Suppressor macrophage (primary cell): ENCODE data around the gene DNAH3.
"Not testable (repeated sequence)": the region's sequence is repeated elsewhere in the genome, so short reads cannot be mapped to it uniquely, and the experiment has no call there.

ENCODE experiments used
- DNase-seq, 4 experiments: peaks; one replicate each; pipeline ENCODE4 v3.0.0-alpha.2; 2020 to 2022
- total RNA-seq, 17 experiments: gene quantifications; one replicate each; lab custom pipeline; 2026; ENCODE audit warnings: mixed read lengths in 6 of 17, inconsistent platforms in 3 of 17; lab: John Stamatoyannopoulos, UW

Gene DNAH3
- 0 to 11.0 (median 0.07) reads per million in 17 experiments for total RNA-seq

DNA sequence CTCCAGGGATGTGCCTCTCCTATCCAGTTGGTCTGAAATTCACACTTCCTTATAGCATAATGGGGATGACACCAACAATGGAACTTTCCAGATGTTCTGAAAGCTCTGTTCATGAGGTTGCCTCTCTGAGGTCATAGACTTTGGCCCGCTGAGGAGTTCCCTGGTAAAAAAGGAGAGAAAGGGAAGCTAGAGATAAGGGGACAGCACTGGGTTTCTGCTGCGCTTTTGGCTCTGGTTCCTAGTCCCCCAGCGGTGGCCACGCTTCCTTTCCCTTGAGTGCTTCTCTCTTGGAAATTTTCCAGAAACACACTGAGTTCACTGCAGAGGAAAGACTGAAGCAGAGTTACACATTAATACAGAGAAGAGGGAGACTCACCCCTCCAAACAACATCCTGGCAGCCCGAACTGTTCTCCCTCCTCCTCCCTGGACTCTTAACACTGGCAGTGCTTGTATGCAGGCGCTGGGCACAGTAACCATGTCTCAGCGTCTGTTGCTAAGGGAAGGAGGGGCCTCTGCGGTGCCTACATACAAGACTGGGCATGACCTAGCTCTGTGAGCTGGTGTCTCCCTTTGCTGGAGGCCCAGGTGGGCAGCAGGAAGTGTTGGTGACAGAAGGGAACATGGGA, at the start of gene DNAH3:
DNAH3 (minus strand) TSS at position 472 of the 627 bp plus-strand sequence. CDS start 527 bp downstream, outside the sequence.
- peak; percentile 37 to 62 (median 55) for DNase-seq

- DNase-seq: no peak
Measured at GRCh38 chr16:21199607-21200218, 49.1 kb upstream of the DNAH3 start.

- DNase-seq: no peak
Measured at GRCh38 chr16:21197621-21198020, 47.0 kb upstream of the DNAH3 start.

DNA sequence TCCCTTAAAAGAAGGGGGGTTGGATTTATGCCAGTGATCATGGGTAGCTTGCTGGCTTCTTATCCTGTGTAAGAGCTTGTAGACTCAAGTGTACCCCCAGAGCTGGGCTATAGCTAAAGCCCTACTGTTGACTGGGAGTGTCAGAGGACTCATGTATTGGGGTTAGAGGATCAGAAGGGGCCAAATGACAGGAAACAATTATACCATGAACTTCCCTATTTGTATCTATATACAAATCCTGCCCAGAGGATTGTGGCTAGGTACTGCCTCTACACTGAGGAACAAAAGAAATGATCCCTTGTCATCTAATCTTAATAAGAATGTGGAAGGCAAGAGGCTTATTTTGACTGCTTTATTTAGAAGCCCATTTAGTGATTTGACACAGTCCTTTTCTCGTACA, 46.5 kb upstream of the DNAH3 start:
- peak in 2 of 4 experiments; percentile 21 to 29 for DNase-seq

- DNase-seq: not testable (repeated sequence)
Measured at GRCh38 chr16:21195330-21195729, 44.7 kb upstream of the DNAH3 start.

DNA sequence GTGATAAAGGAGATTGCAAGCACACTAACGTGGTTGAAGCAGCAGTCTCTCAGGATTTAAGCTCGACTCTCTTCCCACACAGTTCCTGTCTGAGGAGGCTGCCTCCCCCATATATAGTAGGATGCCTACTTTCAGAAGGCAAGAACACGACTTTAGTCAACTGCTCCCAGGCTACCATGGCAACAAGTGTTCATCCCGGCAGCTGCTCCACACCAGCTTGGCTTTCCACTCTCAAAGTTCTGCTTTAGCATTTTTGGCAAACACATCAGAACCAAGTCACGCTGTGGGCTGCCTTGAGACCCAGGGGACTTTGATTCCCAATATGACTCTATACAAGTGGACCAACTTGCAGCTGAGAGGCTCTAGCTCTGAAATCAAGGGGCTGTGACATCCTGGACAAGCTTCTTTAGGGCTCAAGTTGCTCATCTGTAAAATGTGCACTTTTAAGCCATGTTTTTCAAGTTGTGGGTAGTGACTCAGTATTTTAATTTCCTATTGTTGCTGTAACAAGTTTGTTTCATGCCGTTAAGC, 44.2 kb upstream of the DNAH3 start:
- peak in 1 of 4 experiments; percentile 8 for DNase-seq

DNA sequence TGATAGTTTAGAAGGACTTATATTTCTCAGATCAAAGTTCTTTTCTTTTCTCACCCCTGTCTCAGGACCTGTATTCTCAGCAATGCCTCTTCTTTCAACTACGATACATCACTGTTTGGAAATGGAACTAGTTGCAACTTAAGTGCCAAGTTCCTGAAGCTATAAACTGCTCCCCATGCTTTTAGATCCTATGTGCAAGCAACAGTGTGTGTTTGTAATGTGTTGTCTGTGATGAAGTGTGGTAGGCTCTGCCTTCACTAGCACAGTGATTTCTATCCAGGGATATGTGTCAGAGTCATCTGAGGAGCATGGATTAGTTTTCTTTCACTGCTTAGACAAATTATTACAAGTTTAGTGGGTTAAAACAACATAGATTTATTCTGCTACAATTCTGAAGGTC, 42.3 kb upstream of the DNAH3 start:
- DNase-seq: no peak

- no peak for DNase-seq
Measured at GRCh38 chr16:21190599-21190998, 40.0 kb upstream of the DNAH3 start.

- no peak for DNase-seq
Measured at GRCh38 chr16:21190013-21190412, 39.4 kb upstream of the DNAH3 start.

- DNase-seq: no peak
Measured at GRCh38 chr16:21189311-21189710, 38.7 kb upstream of the DNAH3 start.

- DNase-seq: no peak
Measured at GRCh38 chr16:21186326-21186691, 35.7 kb upstream of the DNAH3 start.

- no peak for DNase-seq
Measured at GRCh38 chr16:21185659-21186325, 35.1 kb upstream of the DNAH3 start.

DNA sequence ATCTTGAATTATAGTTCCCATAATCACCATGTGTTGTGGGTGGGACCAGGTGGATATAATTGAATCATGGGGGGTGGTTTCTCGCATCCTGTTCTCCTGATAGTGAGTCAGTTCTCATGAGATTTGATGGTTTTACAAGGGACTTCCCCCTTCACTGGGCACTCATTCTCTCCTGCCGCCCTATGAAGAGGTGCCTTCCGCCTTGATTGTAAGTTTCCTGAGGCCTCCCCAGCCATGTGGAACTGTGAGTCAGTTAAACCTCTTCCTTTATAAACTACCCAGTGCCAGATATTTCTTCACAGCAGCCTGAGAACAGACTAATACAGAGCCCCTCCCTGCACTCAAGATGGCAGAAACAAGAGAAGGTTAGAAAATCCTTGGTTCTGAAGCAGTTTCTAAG, 34.2 kb upstream of the DNAH3 start:
- peak in 2 of 4 experiments; percentile 8 to 9 for DNase-seq

DNA sequence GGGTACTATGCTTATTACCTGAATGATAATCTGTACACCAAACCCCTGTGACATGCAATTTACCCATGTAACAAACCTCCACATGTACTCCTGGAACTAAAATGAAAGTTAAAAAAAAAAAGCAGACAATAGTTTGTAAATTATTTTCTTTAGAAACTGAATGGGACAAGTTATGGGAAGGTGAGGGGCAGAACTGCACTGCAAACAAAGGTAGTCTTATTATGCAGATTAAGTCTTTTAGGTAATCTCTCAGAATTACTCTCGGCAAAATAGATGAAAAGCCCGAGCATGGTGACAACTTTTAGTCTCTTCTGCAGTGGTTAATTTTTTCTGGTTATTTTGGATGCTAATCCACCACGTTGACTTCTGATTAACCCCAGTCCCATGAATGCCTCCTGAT, 33.3 kb upstream of the DNAH3 start:
- no peak for DNase-seq

DNA sequence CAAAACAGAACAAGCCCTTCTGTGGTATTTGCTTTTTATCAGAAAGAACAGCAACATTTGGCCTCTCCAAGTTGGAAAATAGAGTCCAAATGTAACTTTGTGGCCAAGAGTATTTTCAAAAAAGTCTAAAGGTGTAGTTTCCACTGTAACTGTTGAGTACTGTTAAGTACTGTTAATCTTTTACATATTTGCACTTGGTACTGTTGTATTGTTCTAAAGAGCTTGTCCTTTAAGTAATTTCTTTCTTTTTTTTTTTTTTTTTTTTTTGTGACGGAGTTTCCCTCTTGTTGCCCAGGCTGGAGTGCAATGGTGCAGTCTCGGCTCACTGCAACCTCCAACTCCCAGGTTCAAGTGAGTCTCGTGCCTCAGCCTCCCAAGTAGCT, 29.3 kb upstream of the DNAH3 start:
- no peak for DNase-seq

DNA sequence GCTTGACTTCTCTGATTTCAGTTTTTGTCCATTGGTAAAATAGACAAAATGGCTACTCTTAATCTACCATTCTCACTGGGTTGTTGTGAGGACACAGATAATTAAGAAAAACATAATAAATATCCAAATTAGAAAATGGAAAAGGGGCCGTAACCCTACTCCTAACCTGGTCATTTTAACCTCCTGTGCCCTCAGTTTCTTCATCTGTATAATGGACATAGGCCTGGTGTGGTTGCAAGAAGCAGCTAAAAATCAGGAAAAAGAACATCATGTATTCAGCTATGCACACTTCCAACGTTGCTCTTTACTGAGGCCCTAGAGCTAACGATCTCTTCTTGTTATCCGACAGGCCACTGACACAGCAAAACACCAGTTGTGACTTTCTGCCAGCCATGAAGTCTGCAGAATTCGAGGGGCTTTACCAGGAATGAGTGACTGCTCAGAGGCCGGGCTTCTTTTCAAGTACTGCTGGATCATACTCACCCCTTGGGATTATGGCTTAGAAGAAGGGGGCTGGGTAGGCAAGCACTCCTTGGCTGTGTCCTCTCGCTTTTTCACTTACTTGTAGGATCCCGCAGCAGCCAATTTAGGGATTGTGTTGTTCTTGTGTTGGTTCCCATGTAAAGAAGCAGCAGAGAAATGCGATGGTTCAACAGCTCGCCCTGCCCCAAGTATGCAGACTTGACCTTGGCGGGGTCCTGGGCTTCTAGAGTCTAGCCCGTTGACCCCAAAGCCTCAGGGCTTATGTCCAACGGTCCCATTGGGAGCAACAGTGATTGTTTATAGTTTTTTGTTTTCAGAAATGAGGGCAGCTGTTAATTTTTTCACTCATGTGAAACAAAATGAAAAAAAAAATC, 28.7 kb upstream of the DNAH3 start:
- DNase-seq: no peak

GRCh38 chr16:21175397-21175796, 24.8 kb upstream of the DNAH3 start:
- DNase-seq: no peak

- no peak for DNase-seq
Measured at GRCh38 chr16:21172650-21173049, 22.0 kb upstream of the DNAH3 start.

GRCh38 chr16:21170116-21170515, 19.5 kb upstream of the DNAH3 start:
- DNase-seq: not testable (repeated sequence)

GRCh38 chr16:21169249-21169981, 18.8 kb upstream of the DNAH3 start:
- no peak for DNase-seq

DNA sequence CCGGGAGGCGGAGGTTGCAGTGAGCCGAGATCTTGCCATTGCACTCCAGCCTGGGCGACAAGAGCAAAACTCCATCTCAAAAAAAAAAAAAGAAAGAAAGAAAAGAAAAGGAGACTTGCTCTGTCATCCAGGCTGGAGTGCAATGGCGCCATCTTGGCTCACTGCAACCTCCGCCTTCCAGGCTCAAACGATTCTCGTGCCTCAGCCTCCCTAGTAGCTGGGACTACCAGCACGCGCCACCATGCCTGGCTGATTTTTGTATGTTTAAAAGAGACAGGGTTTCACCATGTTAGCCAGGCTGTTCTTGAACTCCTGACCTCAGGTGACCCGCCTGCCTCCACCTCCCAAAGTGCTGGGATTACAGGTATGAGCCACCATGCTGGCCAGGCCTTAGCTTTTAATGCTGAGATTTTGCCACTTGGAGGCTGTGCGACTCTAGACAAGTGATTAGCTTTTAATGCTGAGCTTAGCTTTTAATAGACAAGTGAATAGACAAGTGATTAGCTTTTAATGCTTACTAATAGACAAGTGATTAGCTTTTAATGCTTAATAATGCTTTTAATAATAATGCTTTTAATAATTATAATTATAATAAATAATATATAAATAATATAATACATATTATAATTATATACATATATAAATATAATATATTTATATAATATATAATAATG, 17.4 kb upstream of the DNAH3 start:
- DNase-seq: no peak
